ENCODE results near the gene ATG13.

The ATG13 gene

DNA sequence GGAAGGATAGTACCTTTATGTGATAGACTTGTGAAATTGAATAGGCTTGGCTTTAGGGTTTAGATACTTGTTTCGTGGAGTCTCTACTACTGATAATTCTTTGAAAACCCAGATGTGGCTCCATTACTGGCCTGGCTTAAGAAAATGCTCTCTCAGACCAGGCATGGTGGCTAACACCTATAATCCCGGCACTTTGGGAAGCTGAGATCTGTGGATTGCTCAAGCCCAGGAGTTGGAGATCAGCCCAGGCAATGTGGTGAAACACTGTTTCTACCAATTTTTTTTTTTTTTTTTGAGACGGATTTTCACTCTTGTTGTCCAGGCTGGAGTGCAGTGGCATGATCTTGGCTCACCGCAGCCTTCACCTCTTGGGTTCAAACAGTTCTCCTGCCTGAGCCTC is 40.9 kb downstream of the ATG13 start:
- no peak overlapping the region for H3K4me3 ChIP-seq (ENCODE audit: low read depth, low read length)
- in situ Hi-C loops (cut with HindIII; ENCODE audit: low sequenced_read_pairs), result no loop called here
- peak; percentile 59 for DNase-seq (ENCODE audit: low read depth, low spot score)
- TF ChIP-seq, protein P1, sequence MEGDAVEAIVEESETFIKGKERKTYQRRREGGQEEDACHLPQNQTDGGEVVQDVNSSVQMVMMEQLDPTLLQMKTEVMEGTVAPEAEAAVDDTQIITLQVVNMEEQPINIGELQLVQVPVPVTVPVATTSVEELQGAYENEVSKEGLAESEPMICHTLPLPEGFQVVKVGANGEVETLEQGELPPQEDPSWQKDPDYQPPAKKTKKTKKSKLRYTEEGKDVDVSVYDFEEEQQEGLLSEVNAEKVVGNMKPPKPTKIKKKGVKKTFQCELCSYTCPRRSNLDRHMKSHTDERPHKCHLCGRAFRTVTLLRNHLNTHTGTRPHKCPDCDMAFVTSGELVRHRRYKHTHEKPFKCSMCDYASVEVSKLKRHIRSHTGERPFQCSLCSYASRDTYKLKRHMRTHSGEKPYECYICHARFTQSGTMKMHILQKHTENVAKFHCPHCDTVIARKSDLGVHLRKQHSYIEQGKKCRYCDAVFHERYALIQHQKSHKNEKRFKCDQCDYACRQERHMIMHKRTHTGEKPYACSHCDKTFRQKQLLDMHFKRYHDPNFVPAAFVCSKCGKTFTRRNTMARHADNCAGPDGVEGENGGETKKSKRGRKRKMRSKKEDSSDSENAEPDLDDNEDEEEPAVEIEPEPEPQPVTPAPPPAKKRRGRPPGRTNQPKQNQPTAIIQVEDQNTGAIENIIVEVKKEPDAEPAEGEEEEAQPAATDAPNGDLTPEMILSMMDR (IDR thresholded peaks at IDR 0.05; ENCODE audit: low read depth, low read length), result no peak

DNA sequence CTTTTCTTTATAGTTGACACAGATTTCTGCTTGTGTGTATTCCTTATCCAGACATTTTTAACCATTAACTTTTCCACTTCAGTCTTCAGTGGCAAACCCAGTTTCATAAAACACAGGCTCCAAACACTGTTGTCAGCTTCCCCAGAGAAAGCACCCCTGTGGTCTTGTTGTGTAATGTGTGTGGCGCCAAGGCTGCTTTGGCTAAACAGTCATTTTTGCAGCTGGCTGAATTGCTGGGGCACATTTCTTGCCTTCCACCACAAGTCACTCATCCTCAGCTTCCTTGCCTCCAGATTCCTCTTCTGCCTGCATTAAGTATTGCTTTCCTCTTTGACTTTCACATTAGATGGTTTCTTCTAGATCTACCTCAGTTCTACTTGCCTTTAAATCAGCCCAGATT is 42.6 kb downstream of the ATG13 start:
- peak; percentile 71 for DNase-seq (ENCODE audit: low read depth, low spot score)
- TF ChIP-seq, protein P1 (IDR thresholded peaks at IDR 0.05; ENCODE audit: low read depth, low read length), result no peak
- in situ Hi-C loops (cut with HindIII; ENCODE audit: low sequenced_read_pairs), result no loop called here
- H3K4me3 ChIP-seq (ENCODE audit: low read depth, low read length), result no peak overlapping the region

DNA sequence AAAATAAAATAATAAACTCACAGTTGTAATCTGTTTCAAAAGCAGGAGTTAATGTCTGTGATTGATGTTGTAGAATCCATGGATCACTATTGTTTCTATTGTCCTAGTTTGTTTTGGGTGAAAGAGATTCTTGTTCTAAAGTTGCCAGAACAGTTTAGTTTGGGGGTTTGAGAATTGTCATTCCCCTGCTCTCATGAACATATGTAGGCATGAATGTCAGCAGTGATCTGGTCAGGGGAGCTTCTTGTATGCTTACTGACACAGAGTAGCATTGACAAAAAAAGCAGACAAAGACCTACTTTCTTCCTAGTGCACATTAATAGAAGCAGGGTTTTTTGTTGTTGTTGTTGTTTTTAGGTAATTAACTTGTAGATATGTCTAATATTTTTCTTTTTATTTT is 44.5 kb downstream of the ATG13 start:
- H3K4me3 ChIP-seq (ENCODE audit: low read depth, low read length), result no peak overlapping the region
- TF ChIP-seq, protein P1 (IDR thresholded peaks at IDR 0.05; ENCODE audit: low read depth, low read length), result no peak
- no peak for DNase-seq (ENCODE audit: low read depth, low spot score)
- in situ Hi-C loops (cut with HindIII; ENCODE audit: low sequenced_read_pairs), result no loop called here

DNA sequence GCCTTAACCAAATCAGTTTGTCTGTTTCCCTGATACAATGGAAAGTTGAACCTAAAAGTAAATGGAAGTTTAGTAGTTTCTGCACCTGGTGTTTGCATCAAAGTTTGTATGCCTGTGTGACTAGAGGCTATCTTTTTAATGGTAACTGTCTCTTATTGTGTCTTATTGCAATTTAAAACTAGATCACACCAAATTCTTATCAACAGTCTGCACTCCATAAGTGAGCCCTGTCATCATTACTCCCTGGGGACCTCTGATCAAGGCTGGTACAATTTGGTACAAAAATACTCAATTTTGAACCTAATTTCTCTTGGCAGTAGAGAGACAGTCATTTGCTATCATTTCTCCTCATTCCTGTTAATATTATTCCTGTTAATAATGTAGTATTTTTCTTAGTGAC is 45.0 kb downstream of the ATG13 start:
- no peak for DNase-seq (ENCODE audit: low read depth, low spot score)
- TF ChIP-seq, protein P1 (IDR thresholded peaks at IDR 0.05; ENCODE audit: low read depth, low read length), result no peak
- no peak overlapping the region for H3K4me3 ChIP-seq (ENCODE audit: low read depth, low read length)
- in situ Hi-C loops (cut with HindIII; ENCODE audit: low sequenced_read_pairs), result no loop called here

DNA sequence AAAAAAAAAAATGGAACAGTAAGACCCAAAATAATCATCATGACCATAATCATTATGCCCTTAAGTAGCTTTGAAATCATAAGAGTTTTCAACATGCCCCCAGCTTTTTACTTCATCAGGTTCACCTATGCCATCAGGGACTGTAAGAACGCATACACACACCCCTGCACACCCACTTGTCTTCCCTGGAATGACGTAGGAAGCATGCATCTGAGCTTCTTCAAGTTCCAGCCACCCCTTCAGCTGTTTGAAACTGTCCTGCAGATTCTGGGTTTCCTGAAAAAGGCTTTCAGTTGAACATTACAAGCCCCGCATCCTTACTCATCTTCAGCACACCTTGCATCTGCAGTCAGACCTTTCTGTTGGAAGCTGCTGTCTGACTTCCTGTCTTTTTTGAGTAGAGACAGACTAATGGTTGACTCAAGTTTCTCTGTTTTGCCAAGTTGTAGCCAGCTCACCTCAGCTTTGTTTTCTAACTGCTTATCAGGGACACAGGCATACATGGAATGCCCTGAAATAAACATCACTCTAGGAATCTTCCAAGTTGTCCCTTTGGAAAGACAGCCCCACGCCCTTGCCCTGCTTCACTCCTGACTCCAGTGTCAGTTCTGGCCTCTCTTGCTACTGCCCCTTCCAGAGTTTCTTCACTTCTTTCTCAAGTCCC is 46.1 kb downstream of the ATG13 start:
- no peak for DNase-seq (ENCODE audit: low read depth, low spot score)
- no peak overlapping the region for H3K4me3 ChIP-seq (ENCODE audit: low read depth, low read length)
- TF ChIP-seq, protein P1 (IDR thresholded peaks at IDR 0.05; ENCODE audit: low read depth, low read length), result no peak
- in situ Hi-C loops (cut with HindIII; ENCODE audit: low sequenced_read_pairs), result no loop called here

DNA sequence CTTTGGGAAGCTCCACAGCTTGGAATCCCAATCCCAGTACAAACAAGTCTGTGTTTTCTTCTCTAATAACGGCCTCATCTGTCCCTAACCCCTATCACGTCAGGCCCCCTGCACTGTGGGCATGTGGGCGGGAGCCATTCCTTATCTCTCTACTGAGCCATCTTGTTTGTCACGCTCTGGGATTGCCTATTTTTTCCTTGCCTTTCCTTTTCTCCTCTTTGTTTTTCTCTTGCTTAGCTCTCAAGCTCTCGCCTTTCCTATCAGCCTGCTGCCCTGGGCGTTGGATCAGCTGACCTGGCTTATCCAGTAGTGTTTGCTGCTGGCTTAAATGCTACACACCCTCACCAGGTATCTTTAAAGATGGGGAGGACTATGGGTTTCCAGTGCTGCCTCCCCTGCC is 47.3 kb downstream of the ATG13 start:
- in situ Hi-C loops (cut with HindIII; ENCODE audit: low sequenced_read_pairs), result no loop called here
- no peak overlapping the region for H3K4me3 ChIP-seq (ENCODE audit: low read depth, low read length)
- DNase-seq (ENCODE audit: low read depth, low spot score), result no peak

More for the DNA sequence above, 47.3 kb downstream of the ATG13 start:
- TF ChIP-seq, protein P1 (IDR thresholded peaks at IDR 0.05; ENCODE audit: low read depth, low read length), result no peak
